Sigmoid colon (tissue), 4 donors: Measurements from ENCODE around the gene EHD1.

Source experiments
- CTCF ChIP-seq, 4 experiments: fragments of 450-650 bp in 3 of 4; fragments of 200-600 bp in 1 of 4; IDR thresholded peaks; one replicate each; pipeline ENCODE4 v1.5.1; 2016 to 2019; ENCODE audit warnings: antibody characterized with exemption in 4 of 4, mild to moderate bottlenecking in 3 of 4, moderate library complexity in 2 of 4
- EP300 ChIP-seq, 4 donors: sonication (generic); formaldehyde crosslinking; IDR thresholded peaks; one replicate each; pipeline ENCODE4 v1.6.1; 2017; ENCODE audit warnings: antibody characterized with exemption in 4 of 4
- POLR2A ChIP-seq, 2 donors: fragments of 450-650 bp; IDR thresholded peaks; one replicate each; pipeline ENCODE4 v1.6.1; 2016; ENCODE audit warnings: antibody characterized with exemption in 2 of 2, mild to moderate bottlenecking in 2 of 2, moderate library complexity in 2 of 2

GRCh38 chr11:64823568-64824119, 54.8 kb downstream of the EHD1 start:
- no peak for TF ChIP-seq CTCF (IDR thresholded peaks at IDR 0.05)
- TF ChIP-seq POLR2A (IDR thresholded peaks at IDR 0.05) = no peak
- TF ChIP-seq EP300 (IDR thresholded peaks at IDR 0.05) = no peak
